CD4-positive, alpha-beta memory T cell (primary cell): ENCODE measurements around the gene UBN1. TPM values are rescaled to one million over a fixed set of nuclear protein-coding genes. Genes with fewer than 3 reads are reported as not detected.

Experiments used
- CTCF ChIA-PET: fragments of 350-600 bp; sonication (Branson Sonifier 250); formaldehyde crosslinking; loops from one replicate; lab custom pipeline; 2021; ENCODE audit warnings: inconsistent platforms; ENCODE audit not compliant: partially characterized antibody; lab: Charles Lee
- POLR2A ChIA-PET: fragments of 350-600 bp; sonication (Branson Sonifier 250); formaldehyde crosslinking; loops from one replicate; lab custom pipeline; 2021; ENCODE audit not compliant: partially characterized antibody; lab: Charles Lee
- DNase-seq, 5 donors: peaks; one replicate each; pipeline versions ENCODE4 v3.0.0 to v3.0.0-alpha.2; 2020 to 2022; ENCODE audit warnings: mixed read lengths in 1 of 5
- H3K27ac ChIP-seq: one replicate; pipeline ENCODE4 v1.7.0; 2013; ENCODE audit warnings: low read depth, low read length
- H3K27me3 ChIP-seq: 2 replicates; pipeline ENCODE4 v1.7.0; 2013; ENCODE audit warnings: mild to moderate bottlenecking, low read length, moderate library complexity; ENCODE audit not compliant: insufficient read depth
- H3K36me3 ChIP-seq: 2 replicates; pipeline ENCODE4 v1.7.0; 2013; ENCODE audit warnings: mild to moderate bottlenecking, low read length, moderate library complexity; ENCODE audit not compliant: insufficient read depth
- H3K4me1 ChIP-seq: 2 replicates; pipeline ENCODE4 v1.7.0; 2013; ENCODE audit warnings: mild to moderate bottlenecking, low read length, moderate library complexity; ENCODE audit not compliant: insufficient read depth
- H3K4me3 ChIP-seq, 2 donors: one replicate each; pipeline ENCODE4 v1.7.0; 2013; ENCODE audit warnings: low read length in 2 of 2, mild to moderate bottlenecking in 1 of 2
- H3K9me3 ChIP-seq, 2 donors: one replicate each; pipeline ENCODE4 v1.7.0; 2013; ENCODE audit warnings: low read length in 2 of 2, control low read depth in 1 of 2; ENCODE audit not compliant: control insufficient read depth in 1 of 2
- H3K27ac Mint-ChIP-seq, 7 donors: one replicate each; pipeline ENCODE4 v1.8.0; 2020 to 2021; ENCODE audit warnings: mixed read lengths in 7 of 7, mild to moderate bottlenecking in 6 of 7, inconsistent platforms in 3 of 7, moderate library complexity in 3 of 7
- H3K27me3 Mint-ChIP-seq, 2 donors: one replicate each; pipeline ENCODE4 v1.8.0; 2020 to 2021; ENCODE audit warnings: mixed read lengths in 2 of 2
- H3K36me3 Mint-ChIP-seq, 2 donors: one replicate each; pipeline ENCODE4 v1.8.0; 2020 to 2021; ENCODE audit warnings: mixed read lengths in 2 of 2, inconsistent platforms in 1 of 2, mild to moderate bottlenecking in 1 of 2
- H3K4me1 Mint-ChIP-seq, 4 donors: one replicate each; pipeline ENCODE4 v1.8.0; 2020 to 2021; ENCODE audit warnings: mixed read lengths in 4 of 4, mild to moderate bottlenecking in 1 of 4
- H3K4me3 Mint-ChIP-seq, 8 donors: one replicate each; pipeline ENCODE4 v1.8.0; 2020 to 2021; ENCODE audit warnings: mixed read lengths in 8 of 8, mild to moderate bottlenecking in 7 of 8, moderate library complexity in 6 of 8, inconsistent platforms in 3 of 8
- H3K9me3 Mint-ChIP-seq, 8 donors: one replicate each; pipeline ENCODE4 v1.8.0; 2020 to 2021; ENCODE audit warnings: mixed read lengths in 8 of 8, mild to moderate bottlenecking in 5 of 8, inconsistent platforms in 3 of 8, moderate library complexity in 1 of 8
- intact Hi-C: fragments of 100-400 bp; cut with micrococcal nuclease; formaldehyde crosslinking; loops from one replicate; pipeline ENCODE4 v1.15.1; 2023
- polyA plus RNA-seq, 2 donors: library from polyadenylated mRNA; unstranded; fragments of 300-500 nt; fragmentation: Illumina TruSeq; gene quantifications; one replicate each; pipeline ENCODE4 v1.2.3, GENCODE V29; 2021
- total RNA-seq, 2 experiments: library from RNA; stranded (reverse); gene quantifications; one replicate each; pipeline ENCODE4 v1.2.3, GENCODE V29; 2021

UBN1 gene
- total and polyA plus RNA-seq, 4 experiments from 2014 or later: 6.0 to 42.7 (median 29.0) TPM

DNA sequence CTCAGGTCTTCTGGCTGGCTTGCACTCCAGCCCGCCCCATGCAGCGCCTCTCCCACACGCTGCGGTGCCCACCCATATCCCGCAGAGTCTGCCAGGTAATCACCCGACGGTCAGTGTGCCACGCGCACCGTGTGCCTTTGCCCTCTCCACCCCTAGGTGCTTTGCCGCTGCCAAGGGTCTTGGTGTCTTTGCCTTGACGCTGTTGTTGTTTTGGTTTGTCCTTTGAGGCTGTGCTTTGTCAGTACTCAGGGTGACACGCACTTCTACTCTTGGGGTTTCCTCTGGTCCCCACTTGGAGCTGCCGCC is 30.1 kb downstream of the UBN1 start:
- Histone ChIP-seq H3K36me3 (peaks cover 79% of the 10 kb centered on the region), H3K27ac (no peak overlapping the region), H3K4me1 (no peaks in the 10 kb centered on the region), H3K27me3 (no peaks in the 10 kb centered on the region), H3K9me3 (no peaks in the 10 kb centered on the region), H3K4me3 (no peak overlapping the region)
- CTCF ChIA-PET: no interaction called here
- H3K27ac Mint-ChIP-seq: peak overlapping the region in 1 of 7 donors; percentile 60
- POLR2A ChIA-PET: no interaction called here
- H3K27me3 Mint-ChIP-seq: no peaks in the 10 kb centered on the region
- intact Hi-C loops: no loop called here
- no peak for DNase-seq
- H3K9me3 Mint-ChIP-seq: no peaks in the 10 kb centered on the region
- peaks cover 59 to 81% of the 10 kb centered on the region in 2 donors for H3K36me3 Mint-ChIP-seq
- H3K4me1 Mint-ChIP-seq: no peaks in the 10 kb centered on the region
- no peak overlapping the region for H3K4me3 Mint-ChIP-seq

DNA sequence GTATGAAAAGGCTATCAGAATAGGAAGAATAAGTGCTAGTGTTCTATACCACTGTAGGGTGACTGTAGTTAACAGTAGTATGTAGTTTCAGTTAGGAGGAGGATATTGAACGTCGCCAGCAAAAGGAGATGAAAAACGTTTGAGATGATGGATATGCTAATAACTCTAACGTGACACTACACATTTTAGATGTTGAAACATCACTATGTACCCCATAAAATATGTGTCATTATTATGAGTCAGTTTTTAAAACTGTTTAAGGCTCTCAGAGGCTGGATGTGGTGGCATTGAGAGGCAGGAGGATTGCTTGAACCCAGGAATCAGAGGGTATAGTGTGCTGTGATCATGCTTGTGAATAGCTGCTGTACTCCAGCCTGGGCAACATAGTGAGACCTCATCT is 31.8 kb downstream of the UBN1 start:
- ChIA-PET POLR2A (no interaction called here), CTCF (no interaction called here)
- Mint-ChIP-seq H3K27me3 (no peaks in the 10 kb centered on the region), H3K9me3 (no peaks in the 10 kb centered on the region), H3K27ac (peak overlapping the region in 2 of 7 donors; percentile 5 to 29), H3K4me3 (no peak overlapping the region), H3K36me3 (peaks cover 62 to 81% of the 10 kb centered on the region in 2 donors), H3K4me1 (no peaks in the 10 kb centered on the region)
- intact Hi-C loops: no loop called here
- no peak for DNase-seq
- peaks cover 78% of the 10 kb centered on the region for H3K36me3 ChIP-seq
- no peak overlapping the region for H3K27ac ChIP-seq
- no peak overlapping the region for H3K4me3 ChIP-seq
- no peaks in the 10 kb centered on the region for H3K27me3 ChIP-seq
- no peaks in the 10 kb centered on the region for H3K9me3 ChIP-seq
- H3K4me1 ChIP-seq: no peaks in the 10 kb centered on the region

DNA sequence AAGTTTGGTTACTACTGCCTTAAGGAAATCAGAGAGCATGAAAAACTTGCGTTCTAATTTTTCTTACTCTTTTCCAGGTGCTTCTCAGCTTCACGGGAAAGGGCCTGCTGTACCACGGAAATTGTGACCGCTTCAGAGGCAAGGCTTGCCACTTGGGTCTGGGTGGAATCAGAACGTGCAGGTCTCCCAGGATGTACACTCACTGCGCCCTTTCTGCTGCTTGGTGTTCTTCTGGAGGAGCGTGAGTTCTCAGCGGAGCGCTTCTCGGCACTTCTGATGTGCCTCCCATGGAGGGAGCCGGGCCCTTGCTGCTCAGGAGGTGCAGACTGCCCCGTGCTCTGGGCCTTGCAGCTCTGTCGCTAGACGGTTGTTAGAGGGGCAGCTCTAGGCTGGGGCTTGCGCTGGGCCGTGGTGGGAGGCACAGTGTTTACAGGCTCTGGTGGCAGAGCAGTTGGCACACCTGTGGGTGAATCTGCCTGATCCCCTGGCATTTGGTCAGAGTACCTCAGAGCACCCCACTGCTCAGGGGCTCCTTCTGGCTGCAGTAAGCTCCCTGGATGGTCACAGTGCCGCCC is 32.8 kb downstream of the UBN1 start:
- no peak for DNase-seq
- Histone ChIP-seq H3K36me3 (peaks cover 73% of the 10 kb centered on the region), H3K27ac (no peak overlapping the region), H3K27me3 (no peaks in the 10 kb centered on the region), H3K4me1 (no peaks in the 10 kb centered on the region), H3K4me3 (no peak overlapping the region), H3K9me3 (no peaks in the 10 kb centered on the region)
- Mint-ChIP-seq H3K9me3 (peaks cover 0 to 2% (median 0%) of the 10 kb centered on the region in 8 donors), H3K36me3 (peaks cover 65 to 84% of the 10 kb centered on the region in 2 donors), H3K27me3 (no peaks in the 10 kb centered on the region), H3K4me1 (no peaks in the 10 kb centered on the region), H3K4me3 (no peak overlapping the region), H3K27ac (no peak overlapping the region)
- ChIA-PET CTCF (no interaction called here), POLR2A (no interaction called here)
- intact Hi-C loops: no loop called here

DNA sequence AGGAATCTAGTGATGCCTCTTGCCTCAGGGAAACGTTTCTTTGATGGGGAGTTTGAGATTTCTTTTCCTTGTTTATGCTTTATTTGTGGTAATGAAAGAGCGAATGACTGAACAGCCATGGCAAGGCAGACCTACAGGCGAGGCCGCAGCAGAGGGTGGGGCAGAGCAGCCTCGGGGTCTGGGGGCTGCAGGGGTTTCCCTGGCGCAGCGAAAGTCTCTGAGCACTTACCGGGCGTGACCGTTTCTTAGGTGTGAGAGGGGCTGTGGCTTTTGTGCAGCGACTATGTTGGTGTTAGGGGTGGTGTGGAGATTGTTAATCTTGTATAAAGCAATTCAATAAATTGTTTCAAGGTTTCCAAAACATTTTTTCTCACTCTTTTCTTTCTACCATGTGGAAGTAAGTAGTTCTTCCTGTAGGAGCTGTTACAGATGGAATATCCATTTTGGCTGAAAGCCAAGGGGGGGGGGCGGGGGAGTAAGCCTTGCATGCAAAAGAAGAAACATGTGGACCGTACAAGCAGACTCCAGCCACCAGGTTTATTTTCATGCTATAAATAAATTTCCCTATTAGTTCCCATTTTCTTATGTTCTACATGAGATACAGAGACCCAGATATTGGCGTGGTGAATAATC is 34.8 kb downstream of the UBN1 start:
- intact Hi-C loops: no loop called here
- CTCF ChIA-PET: no interaction called here
- Histone ChIP-seq H3K27me3 (no peaks in the 10 kb centered on the region), H3K4me1 (no peaks in the 10 kb centered on the region), H3K27ac (no peak overlapping the region), H3K36me3 (peaks cover 61% of the 10 kb centered on the region), H3K9me3 (no peaks in the 10 kb centered on the region), H3K4me3 (no peak overlapping the region)
- no peak for DNase-seq
- Mint-ChIP-seq H3K9me3 (peaks cover 0 to 2% (median 0%) of the 10 kb centered on the region in 8 donors), H3K27me3 (no peaks in the 10 kb centered on the region), H3K27ac (no peak overlapping the region), H3K4me1 (peaks cover 0 to 3% (median 0%) of the 10 kb centered on the region in 4 donors), H3K4me3 (no peak overlapping the region), H3K36me3 (peaks cover 68 to 86% of the 10 kb centered on the region in 2 donors)
- POLR2A ChIA-PET: no interaction called here

DNA sequence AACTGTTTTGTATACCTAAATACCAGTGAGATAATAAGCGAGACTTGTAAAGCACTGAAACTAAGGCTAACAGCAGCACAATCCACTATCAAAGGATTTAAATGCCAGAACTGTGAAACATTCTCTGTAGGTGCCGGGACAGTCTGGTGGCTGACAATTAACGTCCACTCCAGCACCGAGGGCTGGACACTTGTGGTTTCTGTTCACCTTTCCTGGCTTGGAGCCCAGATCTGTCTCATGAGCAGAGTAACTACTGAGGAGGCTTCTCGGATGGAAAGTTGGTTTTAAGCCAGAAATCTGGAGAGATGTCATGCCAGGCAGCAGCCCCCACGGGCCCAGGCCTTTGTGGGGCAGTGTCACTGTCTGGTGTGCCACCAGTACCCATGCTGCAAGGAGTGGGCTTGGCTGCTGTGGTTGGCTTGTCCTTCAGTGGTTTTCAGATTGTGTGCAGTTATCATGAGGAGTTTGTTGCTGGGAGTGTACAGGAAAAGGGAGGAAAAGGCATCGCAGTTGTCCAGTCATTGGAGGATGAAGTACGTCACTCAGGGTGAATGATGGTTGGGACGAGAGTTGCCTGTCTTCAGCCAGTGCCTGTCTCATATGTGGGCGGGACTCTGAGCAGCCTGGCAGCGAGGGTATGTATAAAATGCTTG is 35.5 kb downstream of the UBN1 start:
- intact Hi-C loops: no loop called here
- POLR2A ChIA-PET: no interaction called here

DNA sequence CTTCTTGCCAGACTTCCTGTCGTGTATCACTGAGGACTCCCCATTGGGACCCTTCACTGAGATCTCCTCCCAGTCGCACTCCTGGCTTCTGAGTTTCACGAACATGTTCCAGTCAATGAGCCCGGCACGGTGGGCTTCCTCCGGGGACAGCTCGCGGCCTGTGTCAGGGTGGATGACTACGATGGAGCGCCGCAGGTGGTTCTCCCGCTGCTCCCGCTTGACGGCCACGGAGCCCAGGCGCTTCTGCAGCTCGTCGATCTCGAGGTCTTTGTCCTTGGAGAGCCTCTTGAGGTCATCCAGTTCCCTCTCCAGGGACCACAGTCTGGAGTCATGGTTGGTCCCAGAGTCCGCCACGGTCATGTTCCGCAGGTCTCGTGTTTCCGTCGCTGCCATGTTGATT is 36.2 kb downstream of the UBN1 start:
- intact Hi-C loops: no loop called here
- CTCF ChIA-PET: no interaction called here
- Mint-ChIP-seq H3K4me3 (no peak overlapping the region), H3K4me1 (peaks cover 0 to 3% (median 0%) of the 10 kb centered on the region in 4 donors), H3K36me3 (peaks cover 61 to 84% of the 10 kb centered on the region in 2 donors), H3K27ac (no peak overlapping the region), H3K27me3 (no peaks in the 10 kb centered on the region), H3K9me3 (peaks cover 0 to 2% (median 0%) of the 10 kb centered on the region in 8 donors)
- DNase-seq: no peak
- POLR2A ChIA-PET: no interaction called here
- peaks cover 47% of the 10 kb centered on the region for H3K36me3 ChIP-seq
- H3K4me3 ChIP-seq: no peak overlapping the region
- H3K27me3 ChIP-seq: no peaks in the 10 kb centered on the region
- no peaks in the 10 kb centered on the region for H3K9me3 ChIP-seq
- H3K4me1 ChIP-seq: no peaks in the 10 kb centered on the region
- no peak overlapping the region for H3K27ac ChIP-seq

More for the DNA sequence above, 35.5 kb downstream of the UBN1 start:
- no peak overlapping the region for H3K4me3 Mint-ChIP-seq
- H3K27me3 Mint-ChIP-seq: no peaks in the 10 kb centered on the region
- no peak overlapping the region for H3K27ac Mint-ChIP-seq
- H3K4me1 Mint-ChIP-seq: peaks cover 0 to 3% (median 0%) of the 10 kb centered on the region in 4 donors
- peaks cover 54% of the 10 kb centered on the region for H3K36me3 ChIP-seq
- CTCF ChIA-PET: no interaction called here
- peaks cover 65 to 85% of the 10 kb centered on the region in 2 donors for H3K36me3 Mint-ChIP-seq
- H3K9me3 ChIP-seq: no peaks in the 10 kb centered on the region
- H3K27ac ChIP-seq: no peak overlapping the region
- H3K4me1 ChIP-seq: no peaks in the 10 kb centered on the region
- no peak overlapping the region for H3K4me3 ChIP-seq
- no peak for DNase-seq
- H3K9me3 Mint-ChIP-seq: peaks cover 0 to 2% (median 0%) of the 10 kb centered on the region in 8 donors
- no peaks in the 10 kb centered on the region for H3K27me3 ChIP-seq

DNA sequence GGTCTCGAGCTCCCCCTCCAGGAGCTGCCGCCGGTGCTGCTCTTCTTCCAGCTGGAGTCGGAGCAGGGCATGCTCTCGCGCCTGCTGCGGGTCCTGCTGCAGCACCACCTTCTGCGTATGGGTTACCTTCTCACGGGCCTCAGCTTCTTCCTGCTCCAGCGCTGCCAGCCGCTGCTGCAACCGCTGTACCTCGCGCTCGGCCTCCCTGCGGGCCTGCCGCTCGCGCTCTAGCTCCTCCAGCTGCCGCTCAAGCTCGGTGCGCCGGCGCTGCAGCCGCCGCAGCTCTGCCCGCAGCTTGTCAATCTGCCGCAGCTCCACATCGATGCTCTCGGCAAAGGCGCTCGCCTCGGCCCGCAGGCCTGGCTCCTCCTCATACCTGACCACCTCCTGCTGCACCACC is 36.9 kb downstream of the UBN1 start:
- Histone ChIP-seq H3K9me3 (no peaks in the 10 kb centered on the region), H3K27me3 (no peaks in the 10 kb centered on the region), H3K4me1 (no peaks in the 10 kb centered on the region), H3K4me3 (no peak overlapping the region), H3K27ac (no peak overlapping the region), H3K36me3 (peaks cover 40% of the 10 kb centered on the region)
- intact Hi-C loops: no loop called here
- Mint-ChIP-seq H3K27ac (no peak overlapping the region), H3K4me1 (peaks cover 0 to 3% (median 0%) of the 10 kb centered on the region in 4 donors), H3K36me3 (peaks cover 57 to 78% of the 10 kb centered on the region in 2 donors), H3K4me3 (no peak overlapping the region), H3K9me3 (peaks cover 0 to 2% (median 0%) of the 10 kb centered on the region in 8 donors), H3K27me3 (no peaks in the 10 kb centered on the region)
- no peak for DNase-seq
- POLR2A ChIA-PET: no interaction called here
- CTCF ChIA-PET: no interaction called here
